Embryonic facial prominence (tissue), 1 donor: ENCODE data around the gene RTN4R.
A peak's percentile ranks its signal among the peaks of the same experiment; 100 is the strongest.
"Not testable (repeated sequence)": the region's sequence is repeated elsewhere in the genome, so short reads cannot be mapped to it uniquely, and the experiment has no call there.

Experiments
- DNase-seq: peaks from one replicate; pipeline ENCODE4 v3.0.0-alpha.2; 2016; ENCODE audit errors: extremely low spot score

RTN4R gene

DNA sequence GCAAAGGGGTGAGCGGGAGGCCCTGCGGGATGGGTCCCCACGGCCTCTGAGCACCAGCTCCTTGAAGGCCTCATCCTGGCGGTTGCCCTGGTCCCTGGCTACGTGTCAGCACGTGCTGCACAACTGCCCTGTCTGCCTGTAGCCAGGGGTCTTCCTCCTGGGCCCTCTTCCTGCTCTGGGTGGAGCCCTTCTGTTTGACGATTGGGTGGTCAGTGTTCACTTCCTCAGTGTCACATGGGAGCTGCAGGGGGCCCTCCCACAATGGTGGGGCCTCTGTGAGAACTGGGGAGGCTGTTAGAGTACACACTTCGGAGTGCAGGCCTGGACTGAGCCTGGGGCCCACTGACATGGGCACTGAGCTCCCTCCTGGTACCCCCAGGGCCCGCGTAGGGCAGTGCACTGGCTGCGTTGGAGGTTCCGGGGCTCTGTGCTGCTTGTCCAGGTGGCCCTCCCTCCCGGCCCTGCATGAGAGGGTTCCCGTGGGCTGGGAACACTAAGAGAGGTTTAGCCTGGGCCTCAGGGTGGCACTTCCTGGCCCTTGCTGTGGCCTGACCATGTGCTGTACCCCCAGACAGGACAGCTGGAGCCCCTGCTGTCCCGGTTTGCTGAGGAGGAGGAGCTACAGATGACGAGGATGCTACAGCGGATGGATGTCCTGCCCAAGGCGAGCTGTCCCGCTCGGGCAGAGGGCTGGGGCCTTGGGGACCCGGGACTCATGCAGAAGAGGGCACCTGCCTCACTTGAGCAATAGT, 38.0 kb upstream of the RTN4R start:
- no peak for DNase-seq

DNA sequence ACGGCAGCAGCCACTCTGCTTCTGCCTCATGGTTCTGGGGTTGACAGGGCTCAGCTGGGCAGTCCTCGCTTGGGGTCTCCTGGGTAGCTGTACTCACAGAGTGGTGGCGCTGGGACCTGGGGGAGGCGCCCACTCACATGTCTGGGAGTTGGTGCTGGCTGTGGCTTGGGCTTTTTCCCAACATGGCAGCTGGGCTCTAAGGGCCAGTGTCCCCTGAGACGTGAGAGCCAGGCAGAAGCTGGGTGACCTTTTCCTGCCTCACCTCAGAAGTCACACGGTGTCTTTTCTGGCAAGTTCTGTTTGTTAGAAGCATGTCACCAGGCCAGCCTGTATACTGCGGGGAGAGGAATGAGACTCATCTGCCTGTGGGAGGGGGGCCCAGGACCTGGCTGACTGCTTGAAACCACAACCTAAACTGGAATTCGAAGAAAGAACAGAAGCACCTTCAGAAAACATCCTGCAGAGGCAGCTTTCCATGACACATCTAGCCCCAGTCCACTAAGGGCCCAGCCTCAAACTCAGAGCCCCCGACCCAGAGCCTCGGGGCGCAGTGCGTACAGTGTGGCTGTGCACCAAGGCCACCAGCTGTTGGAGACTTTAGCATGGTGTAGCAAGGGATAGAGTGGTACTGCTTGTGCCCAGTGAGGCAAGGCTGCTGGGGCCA, 37.2 kb upstream of the RTN4R start:
- not testable (repeated sequence) for DNase-seq

DNA sequence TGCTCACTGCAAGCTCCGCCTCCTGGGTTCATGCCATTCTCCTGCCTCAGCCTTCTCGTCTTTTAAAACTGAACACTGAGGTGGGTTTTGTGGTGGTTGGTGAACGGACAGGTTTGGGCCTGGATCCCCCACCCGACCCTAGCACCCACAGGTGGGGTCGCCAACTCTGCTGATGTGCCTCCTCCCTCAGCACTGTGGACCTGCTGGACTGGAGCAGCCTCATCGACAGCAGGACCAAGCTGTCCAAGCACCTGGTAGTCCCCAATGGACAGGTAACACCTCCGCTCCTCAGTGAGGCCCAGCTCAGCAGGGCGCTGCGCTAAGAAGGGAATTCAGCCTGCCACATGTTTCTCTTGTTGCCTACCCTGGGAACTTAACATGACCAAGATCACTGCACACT, 36.5 kb upstream of the RTN4R start:
- DNase-seq: no peak

DNA sequence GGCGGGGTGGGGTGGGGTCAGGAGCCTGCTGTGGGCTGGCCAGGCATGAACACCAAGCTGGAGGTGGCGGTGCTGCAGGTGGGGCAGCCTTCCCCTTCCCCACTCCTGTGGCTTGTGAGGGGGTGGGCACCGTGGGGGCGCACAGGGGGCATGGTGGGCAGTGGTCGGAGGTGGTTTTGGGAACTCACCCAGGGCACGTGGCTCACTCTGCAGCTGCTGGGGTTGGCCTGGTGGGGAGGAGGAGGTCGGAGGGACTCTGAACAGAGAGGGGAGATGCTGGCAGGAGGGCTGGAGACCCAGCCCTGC, 35.1 kb upstream of the RTN4R start:
- DNase-seq: not testable (repeated sequence)

DNA sequence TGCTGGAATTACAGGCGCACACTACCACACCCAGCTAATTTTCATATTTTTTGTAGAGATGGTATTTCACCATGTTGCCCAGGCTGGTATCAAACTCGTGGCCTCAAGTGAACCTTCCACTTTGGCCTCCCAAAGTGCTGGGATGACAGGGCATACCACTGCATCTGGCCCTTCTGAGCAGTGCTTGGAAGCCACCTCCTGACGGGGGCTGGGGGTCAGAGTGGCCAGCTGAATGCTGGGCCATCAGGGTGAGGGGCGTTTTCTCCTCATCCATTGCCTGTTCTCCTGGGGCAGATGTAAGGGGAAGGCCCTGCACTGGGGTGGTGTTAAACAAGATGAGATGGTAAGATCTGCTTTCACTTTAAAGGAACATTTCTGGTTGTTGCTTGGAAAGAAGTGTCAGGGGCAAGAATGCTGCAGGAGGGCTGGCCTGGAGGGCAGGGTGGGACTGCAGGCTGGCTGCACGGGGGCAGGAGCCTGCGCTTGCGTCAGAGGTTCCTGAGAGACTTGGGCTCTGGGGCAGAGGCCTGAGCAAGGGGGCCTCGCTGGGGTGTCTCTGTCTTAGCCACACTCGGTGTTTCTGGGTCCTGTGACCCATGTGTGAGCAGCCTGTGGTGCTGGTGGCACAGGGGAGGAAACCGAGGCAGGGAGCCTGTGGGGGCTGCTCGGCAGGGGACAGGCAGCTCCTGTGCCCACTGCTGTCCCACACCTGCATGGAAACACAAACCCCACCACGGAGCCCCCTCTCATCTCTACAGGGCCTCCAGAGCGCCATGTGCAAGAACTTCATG, 34.5 kb upstream of the RTN4R start:
- DNase-seq: no peak

DNA sequence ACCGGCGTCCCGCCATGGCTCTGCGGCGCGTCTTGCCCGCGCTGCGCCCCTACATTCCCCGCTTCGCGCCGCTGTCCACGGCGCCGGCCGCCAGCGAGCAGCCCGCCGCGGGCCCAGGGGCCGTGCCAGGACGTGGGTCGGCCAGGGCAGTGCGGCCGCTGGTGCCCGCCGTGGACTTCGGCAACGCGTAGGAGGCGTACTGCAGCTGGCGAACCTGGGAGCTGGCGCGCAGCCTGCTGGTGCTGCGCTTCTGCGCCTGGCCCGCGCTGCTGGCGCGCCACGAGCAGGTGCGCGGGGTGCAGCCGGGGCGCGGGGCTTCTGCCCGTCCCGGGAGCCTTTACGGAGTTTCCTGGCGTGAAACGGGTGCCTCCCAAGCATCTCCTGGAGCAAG, 31.6 kb upstream of the RTN4R start:
- DNase-seq: no peak

DNA sequence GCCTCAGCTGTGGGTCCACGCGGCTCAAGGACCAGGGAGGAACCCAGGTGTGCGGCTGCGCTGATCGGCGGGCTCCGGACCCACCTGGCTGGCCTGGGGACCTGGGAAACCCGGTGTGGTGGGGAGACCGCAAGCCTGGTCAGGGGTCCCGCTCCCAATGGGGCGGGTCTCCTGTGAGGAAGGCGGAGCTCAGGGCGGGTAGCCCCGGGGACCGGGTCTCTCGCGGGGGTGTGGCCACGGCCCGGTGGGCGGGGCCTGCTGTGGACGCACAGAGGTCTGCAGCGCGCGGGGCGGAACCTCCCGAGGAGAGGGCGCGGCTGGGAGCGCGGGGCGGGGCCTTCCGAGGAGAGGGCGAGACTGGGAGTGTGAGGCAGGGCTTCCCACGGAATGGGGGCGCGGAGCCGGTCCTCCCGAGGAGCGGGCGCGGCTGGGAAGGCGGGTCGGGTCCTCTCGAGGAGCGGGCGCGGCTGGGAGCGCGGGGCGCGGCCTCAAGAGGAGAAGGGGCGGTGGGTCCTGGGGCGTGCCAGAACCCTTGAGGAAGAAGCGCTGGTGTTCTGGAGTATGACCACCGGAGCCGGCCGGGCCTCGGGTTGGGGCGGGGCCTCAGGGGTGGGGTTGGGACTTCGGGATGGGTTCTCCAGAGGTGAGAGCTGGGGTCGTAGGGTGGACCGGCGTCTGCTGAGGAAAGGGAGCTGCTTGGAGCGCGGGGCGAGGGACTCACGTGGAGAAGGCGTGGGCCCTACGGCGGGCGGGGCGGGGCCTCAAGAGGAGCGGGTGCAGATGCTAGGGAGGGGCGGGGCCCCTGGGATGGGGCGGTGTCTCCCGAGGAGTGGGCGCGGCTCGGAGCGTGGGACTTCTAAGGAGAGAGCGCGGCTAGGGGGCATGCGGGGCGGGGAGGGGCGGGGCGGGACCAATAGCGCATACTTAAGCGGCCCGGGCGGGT, 31.0 kb upstream of the RTN4R start:
- peak; percentile 60 for DNase-seq

DNA sequence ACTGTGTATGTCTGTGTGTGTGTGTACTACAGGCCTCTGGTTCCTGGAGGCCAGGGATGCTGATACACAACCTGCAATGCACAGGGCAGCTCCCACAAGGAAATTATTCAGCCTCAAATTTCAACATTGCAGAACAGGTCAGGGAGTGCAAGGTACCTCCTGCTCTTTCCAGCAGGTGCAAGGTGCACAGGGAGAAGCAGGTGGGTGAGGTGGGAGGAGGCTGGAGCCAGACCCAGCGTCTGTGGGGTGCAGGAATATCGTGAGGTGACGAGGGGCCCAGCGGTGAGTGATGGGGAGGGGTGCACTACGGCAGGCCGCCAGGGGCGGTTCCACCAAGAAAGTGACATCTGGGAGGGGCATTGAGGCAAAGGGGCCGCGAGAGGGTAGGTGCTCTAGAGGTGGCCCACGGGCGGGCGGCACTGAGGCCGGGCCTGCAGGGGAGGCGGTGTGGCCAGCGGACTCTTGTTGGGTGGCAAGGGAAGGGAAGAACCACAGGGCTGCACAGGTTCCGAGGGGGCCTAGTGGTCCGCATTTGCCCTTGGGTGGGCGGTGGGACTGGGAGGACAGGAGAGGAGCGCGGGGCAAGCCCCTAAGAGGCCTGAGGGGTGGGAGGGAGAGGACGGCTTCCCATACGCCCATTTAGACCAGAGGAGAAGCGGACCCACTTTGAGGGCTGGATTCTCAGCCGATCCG, 30.1 kb upstream of the RTN4R start:
- no peak for DNase-seq

DNA sequence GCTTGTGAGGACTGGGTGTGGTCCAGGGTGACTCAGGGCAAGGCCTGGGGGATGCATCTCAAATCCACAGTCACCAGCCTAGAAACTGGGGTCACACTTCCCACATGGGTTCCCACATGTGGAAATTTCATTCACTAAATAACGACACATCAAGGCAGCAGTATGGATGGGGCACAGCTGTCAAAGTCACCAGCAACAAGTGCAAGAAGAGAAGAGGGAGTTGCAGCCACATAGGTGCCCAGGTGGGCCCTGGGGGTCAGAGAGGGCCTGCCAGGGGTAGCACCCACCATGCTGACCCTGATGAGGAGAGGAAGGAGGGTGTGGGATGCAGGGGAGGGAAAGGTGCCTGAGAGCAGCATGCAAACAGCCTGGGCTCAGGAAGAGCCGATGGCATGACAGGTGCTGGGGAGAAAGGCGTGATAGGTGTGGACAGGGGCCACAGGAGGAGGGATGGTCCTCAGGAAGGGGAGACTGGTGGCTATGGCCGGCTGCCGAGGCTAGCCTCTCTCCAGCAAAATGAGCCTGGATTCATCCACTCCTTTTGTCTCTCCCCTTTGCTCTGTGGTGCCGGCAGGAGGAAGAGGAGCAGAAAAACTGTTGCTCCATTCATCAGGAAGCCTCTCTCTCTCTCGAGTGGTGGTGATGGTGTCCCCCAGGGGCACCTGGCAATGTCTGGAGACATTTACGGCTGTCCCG, 29.4 kb upstream of the RTN4R start:
- DNase-seq: no peak

DNA sequence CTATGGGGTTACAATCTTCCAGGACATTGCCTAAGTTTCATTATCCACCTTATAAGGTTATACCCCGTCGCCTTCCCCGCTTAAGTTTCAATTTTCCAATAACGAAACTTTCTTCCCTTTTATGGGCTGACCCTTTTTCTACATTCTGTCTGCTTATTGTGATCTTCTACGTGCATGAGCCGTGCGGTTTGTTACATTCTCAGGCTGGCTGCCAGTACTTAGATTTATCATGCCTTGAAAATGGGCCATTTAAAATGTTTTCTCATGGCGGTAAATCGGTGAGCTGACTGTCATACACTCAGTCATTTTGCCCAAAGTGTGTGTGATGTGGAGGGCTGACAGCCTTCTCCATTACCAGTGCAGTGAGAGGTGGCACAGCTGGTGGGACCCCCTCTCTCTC, 28.5 kb upstream of the RTN4R start:
- DNase-seq: no peak

DNA sequence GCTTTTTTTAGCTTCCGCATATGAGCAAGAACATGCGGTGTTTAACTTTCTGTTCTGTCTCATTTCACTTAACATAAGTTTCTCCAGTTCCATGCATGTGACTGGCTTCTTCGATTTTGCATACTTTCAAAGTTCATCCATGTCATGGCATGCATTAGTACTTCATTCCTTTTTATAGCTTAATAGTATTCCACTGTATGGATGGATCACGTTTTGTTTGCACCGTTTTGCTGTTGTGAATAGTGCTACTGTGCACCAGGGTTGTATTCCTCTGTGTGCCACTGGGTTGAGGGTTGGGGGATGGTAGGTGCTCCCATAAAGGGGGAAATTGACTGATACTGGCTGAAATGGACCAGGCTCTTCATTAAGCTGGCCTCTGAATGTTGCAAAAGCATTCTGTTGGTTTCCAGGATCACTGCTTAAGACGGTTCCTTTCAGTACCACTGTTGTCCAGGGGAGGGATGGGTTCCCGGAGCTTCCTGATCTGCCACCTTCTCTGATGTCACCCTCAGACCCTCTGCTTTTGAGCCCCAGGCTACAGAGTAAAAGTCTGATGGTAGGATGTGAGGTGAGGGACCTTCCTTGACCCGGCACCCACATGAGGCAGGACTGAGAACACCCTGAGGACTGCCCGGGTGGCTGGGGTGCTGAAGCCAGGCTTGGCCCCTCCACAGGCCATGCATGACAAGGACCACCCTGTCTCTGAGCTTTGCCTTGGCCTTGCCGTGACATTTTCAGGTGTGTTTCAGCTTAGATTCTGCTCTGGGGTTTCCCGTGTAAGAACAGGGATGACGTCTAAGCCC, 27.3 kb upstream of the RTN4R start:
- DNase-seq: no peak

DNA sequence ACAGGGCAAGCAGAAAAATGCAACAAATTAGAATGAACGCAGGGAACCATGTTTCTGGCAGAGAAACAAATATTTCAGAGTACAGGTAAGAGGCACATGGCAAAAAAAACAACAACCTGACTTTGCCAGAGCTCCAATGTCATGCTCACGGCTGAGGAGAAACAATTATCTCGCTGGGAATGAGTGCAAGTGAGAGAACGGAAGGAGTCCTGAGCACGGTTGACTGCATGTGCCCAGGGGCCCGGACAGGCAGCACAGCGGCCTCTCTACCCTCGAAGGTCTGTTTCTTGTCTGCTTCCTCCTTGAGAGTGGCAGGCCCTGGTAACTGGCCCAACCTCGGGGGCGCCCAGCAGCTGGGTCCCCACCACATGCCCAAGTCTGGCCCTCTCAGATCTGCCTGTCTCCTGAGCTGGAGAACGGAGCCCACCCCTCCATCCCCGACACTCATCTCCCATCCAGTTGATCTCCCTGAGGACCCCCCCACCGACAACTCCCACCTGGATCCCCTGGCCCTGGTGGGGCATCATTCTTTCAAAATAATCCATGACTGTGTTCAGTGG, 24.6 kb upstream of the RTN4R start:
- DNase-seq: no peak

DNA sequence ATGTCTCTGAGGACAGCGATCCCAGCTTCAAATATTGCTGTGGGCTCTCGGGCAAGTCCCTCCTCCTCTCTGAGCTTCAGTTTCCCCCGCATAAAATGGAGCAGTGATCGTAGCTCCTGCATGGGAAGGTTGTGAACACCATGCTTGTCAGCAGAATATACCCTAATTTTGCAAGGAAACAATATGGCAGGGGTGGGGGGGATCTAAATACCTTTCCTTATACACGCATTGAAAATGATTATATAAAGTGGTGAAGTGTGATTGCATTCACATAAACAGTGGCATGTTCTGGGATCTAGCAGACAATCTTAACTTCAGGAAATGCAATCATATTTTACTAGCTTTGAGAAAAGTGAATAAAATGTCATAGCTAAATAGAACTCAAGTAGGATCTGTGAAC, 24.0 kb upstream of the RTN4R start:
- DNase-seq: no peak

DNA sequence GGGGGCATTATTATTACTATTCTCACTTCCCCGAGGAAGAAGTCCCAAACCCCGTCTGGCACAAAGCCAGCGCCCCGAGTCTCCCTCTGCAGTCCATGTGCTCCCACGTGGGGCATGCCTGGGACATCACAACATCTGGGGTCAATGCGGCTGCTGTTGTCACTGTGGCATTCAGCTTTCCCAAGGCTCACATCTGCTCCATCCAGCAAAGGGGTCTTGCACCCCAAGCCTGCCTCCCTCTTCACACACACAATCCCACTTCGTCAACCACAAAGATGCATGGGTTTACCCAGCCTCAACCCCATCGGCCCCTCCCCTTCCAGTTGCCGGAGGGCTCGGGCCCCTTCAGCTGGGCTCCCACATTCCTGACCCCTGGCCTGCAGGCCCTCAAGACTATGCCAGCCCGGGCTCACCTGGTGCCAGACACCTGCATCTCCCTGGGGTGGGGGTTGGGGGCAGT, 23.5 kb upstream of the RTN4R start:
- no peak for DNase-seq

DNA sequence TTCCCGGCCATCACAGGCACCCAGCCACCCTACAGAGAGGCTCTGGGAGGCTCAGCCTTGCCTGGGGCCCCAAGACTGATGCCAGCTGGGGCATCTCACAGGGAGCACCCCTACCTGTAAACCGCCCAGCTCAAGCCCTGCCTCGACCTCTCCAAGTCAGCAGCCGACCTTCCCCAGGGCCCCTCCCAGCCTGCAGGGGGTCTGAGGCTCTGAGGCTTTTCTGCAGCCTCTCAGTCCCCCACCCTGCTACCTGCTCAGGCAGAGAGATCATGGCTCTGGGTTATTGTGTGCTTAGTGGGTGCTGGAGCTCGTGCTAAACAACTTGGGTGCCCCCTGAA, 23.1 kb upstream of the RTN4R start:
- no peak for DNase-seq

DNA sequence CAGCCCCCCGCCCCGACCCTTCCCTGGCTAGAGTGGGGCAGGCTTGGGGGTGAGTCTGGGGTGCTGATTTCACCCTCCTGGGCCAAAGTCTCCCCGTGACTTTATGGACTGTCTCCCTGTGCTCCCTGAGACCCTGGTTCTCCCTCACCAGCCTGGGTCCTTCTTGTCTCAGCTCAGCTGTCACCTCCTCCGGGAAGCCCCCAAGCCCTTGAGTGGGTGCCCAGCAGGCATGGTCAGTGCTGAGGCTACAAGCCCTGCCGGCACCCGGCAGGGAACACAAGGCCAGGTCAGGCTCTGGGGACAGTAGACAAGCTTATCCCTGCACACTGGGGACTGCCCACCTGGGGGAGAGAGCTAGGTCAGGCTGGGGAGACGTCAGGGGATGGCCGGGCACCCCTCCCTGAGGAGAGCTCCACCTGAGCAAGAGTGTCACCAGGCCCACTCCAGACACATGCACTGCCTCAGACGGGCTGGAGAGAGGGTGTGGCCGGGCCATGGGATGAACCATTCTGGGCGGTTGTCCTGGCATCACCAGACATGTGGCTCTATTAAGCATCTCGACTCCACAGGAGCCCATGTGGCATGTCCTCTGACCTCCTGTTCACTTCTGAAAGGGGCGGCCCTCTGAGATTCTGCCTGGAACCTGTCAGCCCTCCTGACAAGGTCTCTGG, 22.6 kb upstream of the RTN4R start:
- no peak for DNase-seq

DNA sequence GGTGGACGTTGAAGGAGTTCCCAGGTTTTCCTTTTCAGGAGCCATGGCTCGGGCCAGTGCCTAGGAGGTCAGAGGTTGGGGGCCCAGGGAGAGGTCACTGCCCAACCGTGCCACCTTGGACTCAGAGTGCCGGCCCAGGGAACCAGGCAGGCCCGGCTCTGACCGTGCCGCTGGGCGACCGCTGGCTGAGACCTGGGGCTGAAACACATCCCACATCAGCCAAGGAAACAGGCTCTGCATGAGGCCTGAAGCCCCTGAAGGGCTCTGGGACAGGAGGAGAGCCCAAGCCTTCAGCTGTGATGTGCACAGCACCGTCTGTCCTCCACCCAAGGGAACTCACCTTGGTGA, 21.9 kb upstream of the RTN4R start:
- no peak for DNase-seq

DNA sequence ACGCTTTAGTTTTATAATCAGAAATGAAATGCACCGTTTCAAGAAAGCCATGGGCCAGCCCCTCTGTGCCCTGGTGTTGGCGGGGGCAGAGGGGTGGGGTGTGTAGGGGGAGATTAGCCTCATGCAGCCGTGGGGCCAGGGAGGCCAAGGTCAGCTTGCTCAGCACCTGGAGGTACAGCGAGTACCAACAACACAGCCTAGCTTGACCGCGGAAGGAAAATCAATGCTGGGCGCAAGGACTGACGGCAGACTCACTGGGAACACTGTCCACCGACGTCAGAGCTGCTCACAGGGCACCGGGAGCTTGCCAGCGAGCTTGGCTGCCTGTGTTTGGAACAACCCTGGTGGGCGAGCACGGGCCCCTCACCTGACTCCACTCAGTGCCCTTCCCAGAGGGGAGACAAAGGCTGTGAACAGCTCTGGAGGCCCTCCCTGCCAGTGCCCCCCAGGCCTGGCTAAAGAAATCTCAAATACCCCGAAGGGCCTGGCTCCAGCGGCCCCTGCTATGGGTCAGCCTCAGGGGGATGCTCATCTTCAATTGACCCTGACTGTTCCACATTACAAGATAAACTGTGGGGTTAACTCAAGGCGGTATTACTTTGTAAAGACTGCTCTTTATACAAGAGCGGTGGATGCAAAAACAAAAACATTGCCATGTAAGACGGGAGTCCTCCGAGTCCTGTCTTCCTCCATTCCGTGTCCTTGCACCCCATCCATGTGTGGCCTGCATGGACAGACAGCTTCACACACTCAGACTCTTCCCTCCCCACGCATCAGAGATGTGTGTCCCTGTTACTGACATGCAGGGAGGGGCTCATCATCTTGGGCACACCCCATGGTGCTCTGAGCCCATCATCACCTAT, 21.3 kb upstream of the RTN4R start:
- not testable (repeated sequence) for DNase-seq
